Large intestine (tissue), 3 donors: Measurements from ENCODE around the gene MFNG. TPM values are rescaled to one million over a fixed set of nuclear protein-coding genes. Genes with fewer than 3 reads are reported as not detected.

Experiments
- DNase-seq, 2 donors: peaks; one replicate each; pipeline versions ENCODE4 v3.0.0 to v3.0.0-alpha.2; 2013
- H3K27ac ChIP-seq: one replicate; pipeline ENCODE4 v1.5.1; 2013; ENCODE audit warnings: low read length
- H3K27me3 ChIP-seq: 2 replicates; pipeline ENCODE4 v1.6.1; 2013; ENCODE audit warnings: low read length; ENCODE audit not compliant: control insufficient read depth, insufficient read depth
- H3K36me3 ChIP-seq: 2 replicates; pipeline ENCODE4 v1.6.1; 2013; ENCODE audit warnings: low read length; ENCODE audit not compliant: control insufficient read depth, insufficient read depth
- H3K4me1 ChIP-seq: one replicate; pipeline ENCODE4 v1.6.1; 2013; ENCODE audit warnings: low read length; ENCODE audit not compliant: control insufficient read depth, insufficient read depth
- H3K4me3 ChIP-seq: one replicate; pipeline ENCODE4 v1.5.1; 2013; ENCODE audit warnings: low read length
- H3K9me3 ChIP-seq: one replicate; pipeline ENCODE4 v1.6.1; 2013; ENCODE audit warnings: mild to moderate bottlenecking, low read depth, low read length, moderate library complexity; ENCODE audit not compliant: control insufficient read depth
- WGBS: methylation state at CpG from one replicate; pipeline ENCODE4 v1.1.5; 2013; ENCODE audit warnings: low lambda C conversion rate; ENCODE audit not compliant: insufficient coverage; 5-methylcytosine and 5-hydroxymethylcytosine counted together
- polyA plus RNA-seq: library from polyadenylated mRNA; unstranded; fragments of 120-200 nt; gene quantifications from one replicate; pipeline ENCODE4 v1.2.1, GENCODE V29; 2013

Gene MFNG
- polyA plus RNA-seq, 1 donor: 9.1 TPM

- Histone ChIP-seq H3K27me3 (no peaks in the 10 kb centered on the region), H3K36me3 (no peaks in the 10 kb centered on the region), H3K4me1 (no peaks in the 10 kb centered on the region), H3K27ac (no peak overlapping the region), H3K4me3 (no peak overlapping the region), H3K9me3 (no peaks in the 10 kb centered on the region)
- DNase-seq: no peak
- WGBS: 83% methylated on average over 5 of the region's 9 CpGs
Measured at GRCh38 chr22:37445501-37445900, 40.7 kb downstream of the MFNG start.

GRCh38 chr22:37443977-37444376 lies 42.2 kb downstream of the MFNG start:
- H3K36me3 ChIP-seq: no peaks in the 10 kb centered on the region
- H3K4me1 ChIP-seq: no peaks in the 10 kb centered on the region
- H3K4me3 ChIP-seq: no peak overlapping the region
- DNase-seq: no peak
- no peaks in the 10 kb centered on the region for H3K9me3 ChIP-seq
- WGBS: no CpG with 5 or more reads among the region's 7 CpGs
- H3K27me3 ChIP-seq: no peaks in the 10 kb centered on the region
- H3K27ac ChIP-seq: no peak overlapping the region

GRCh38 chr22:37443086-37443485 lies 43.1 kb downstream of the MFNG start:
- DNase-seq: no peak
- WGBS: no CpG with 5 or more reads among the region's 7 CpGs
- Histone ChIP-seq H3K4me3 (no peak overlapping the region), H3K4me1 (no peaks in the 10 kb centered on the region), H3K36me3 (no peaks in the 10 kb centered on the region), H3K9me3 (no peaks in the 10 kb centered on the region), H3K27me3 (no peaks in the 10 kb centered on the region), H3K27ac (no peak overlapping the region)

- Histone ChIP-seq H3K36me3 (no peaks in the 10 kb centered on the region), H3K4me3 (no peak overlapping the region), H3K27ac (no peak overlapping the region), H3K27me3 (no peaks in the 10 kb centered on the region), H3K4me1 (no peaks in the 10 kb centered on the region), H3K9me3 (no peaks in the 10 kb centered on the region)
- DNase-seq: no peak
- no CpG with 5 or more reads among the region's 2 CpGs for WGBS
Measured at GRCh38 chr22:37442537-37442936, 43.6 kb downstream of the MFNG start.

- Histone ChIP-seq H3K27ac (no peak overlapping the region), H3K9me3 (no peaks in the 10 kb centered on the region), H3K27me3 (no peaks in the 10 kb centered on the region), H3K36me3 (no peaks in the 10 kb centered on the region), H3K4me1 (no peaks in the 10 kb centered on the region), H3K4me3 (no peak overlapping the region)
- DNase-seq: no peak
- no CpG with 5 or more reads among the region's 8 CpGs for WGBS
Measured at GRCh38 chr22:37442135-37442534, 44.0 kb downstream of the MFNG start.

DNA sequence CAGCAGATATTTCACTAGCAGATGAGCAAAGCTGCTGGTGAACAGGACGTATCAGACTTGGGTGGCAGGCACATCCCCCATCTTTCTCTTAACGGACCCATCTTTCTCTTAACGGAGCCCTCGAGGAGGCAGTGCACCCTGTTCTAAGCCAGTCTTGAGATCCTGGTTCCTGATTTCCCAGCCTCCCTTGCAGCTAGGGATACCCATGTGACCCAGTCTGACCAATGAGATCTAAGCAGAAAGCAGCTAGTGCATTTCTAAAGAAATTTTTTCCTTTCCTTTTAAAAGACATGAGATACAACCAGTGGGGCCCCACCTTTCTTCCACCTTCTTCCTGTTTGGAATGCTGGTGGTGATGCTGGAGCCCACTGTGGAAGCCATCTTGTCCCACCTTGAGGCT lies 45.3 kb downstream of the MFNG start:
- Histone ChIP-seq H3K36me3 (no peaks in the 10 kb centered on the region), H3K27me3 (no peaks in the 10 kb centered on the region), H3K4me3 (no peak overlapping the region), H3K4me1 (no peaks in the 10 kb centered on the region), H3K27ac (no peak overlapping the region), H3K9me3 (no peaks in the 10 kb centered on the region)
- DNase-seq: no peak
- WGBS: 100% methylated on average over 1 of the region's 4 CpGs

- peaks cover 2% of the 10 kb centered on the region for H3K27me3 ChIP-seq
- no peak for DNase-seq
- H3K27ac ChIP-seq: no peak overlapping the region
- no CpG with 5 or more reads among the region's 5 CpGs for WGBS
- H3K4me3 ChIP-seq: no peak overlapping the region
- H3K36me3 ChIP-seq: no peaks in the 10 kb centered on the region
- no peaks in the 10 kb centered on the region for H3K9me3 ChIP-seq
- H3K4me1 ChIP-seq: no peaks in the 10 kb centered on the region
Measured at GRCh38 chr22:37439347-37439746, 46.8 kb downstream of the MFNG start.

DNA sequence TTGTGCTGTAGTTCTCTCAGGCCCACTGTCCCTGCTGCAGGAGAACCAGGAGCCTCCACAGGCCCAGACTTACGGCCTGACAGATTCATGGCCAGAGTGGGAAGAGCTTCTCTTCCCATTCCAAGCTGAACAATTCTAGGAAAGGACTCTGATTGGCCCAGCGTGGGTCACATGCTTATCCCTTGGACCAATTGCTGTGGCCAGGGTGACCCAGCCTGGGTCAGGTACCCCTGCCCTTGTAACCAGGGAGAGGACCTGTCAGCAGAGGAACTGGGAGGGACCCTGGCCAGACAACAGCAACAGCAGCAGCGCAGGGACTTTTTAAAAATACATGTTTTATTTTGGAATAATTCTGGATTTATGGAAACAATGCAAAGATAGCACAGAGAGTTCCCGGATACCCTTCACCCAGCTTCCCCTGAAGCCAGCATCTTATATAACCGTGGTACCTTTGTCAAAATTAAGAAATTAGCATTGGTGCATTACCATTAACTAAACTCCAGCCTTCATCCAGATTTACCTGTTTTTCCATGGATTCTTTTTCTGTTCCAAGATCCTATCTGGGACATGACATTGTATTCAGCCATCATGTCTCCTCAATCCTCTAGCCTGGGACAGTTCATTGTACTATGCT lies 50.1 kb downstream of the MFNG start:
- no peak for DNase-seq
- Histone ChIP-seq H3K9me3 (peaks cover 3% of the 10 kb centered on the region), H3K4me3 (no peak overlapping the region), H3K4me1 (no peaks in the 10 kb centered on the region), H3K27ac (no peak overlapping the region), H3K27me3 (peaks cover 10% of the 10 kb centered on the region), H3K36me3 (no peaks in the 10 kb centered on the region)
- no CpG with 5 or more reads among the region's 5 CpGs for WGBS

DNA sequence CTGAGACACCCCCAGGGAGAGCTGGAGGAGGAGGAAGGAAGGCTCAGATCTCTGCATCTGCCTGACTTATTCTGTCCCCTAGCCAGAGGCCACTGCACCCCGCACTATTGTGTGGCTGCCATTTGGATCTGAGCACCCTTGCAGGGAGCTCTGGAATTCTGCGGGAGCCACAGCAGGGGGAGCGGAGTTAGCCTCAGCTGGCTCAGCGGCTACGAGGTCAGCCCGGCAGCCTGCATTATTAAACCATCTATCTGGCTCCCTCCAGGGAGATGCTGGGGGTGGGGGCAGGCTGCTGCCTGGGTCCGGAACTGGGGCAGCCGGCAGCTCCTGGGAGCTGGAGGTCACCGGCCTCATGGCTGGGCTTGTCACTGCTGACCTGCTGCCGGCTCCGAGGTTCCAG lies 52.4 kb downstream of the MFNG start:
- Histone ChIP-seq H3K27me3 (peaks cover 14% of the 10 kb centered on the region), H3K27ac (no peak overlapping the region), H3K4me1 (no peaks in the 10 kb centered on the region), H3K36me3 (no peaks in the 10 kb centered on the region), H3K9me3 (peaks cover 3% of the 10 kb centered on the region), H3K4me3 (no peak overlapping the region)
- no peak for DNase-seq
- WGBS: no CpG with 5 or more reads among the region's 11 CpGs

DNA sequence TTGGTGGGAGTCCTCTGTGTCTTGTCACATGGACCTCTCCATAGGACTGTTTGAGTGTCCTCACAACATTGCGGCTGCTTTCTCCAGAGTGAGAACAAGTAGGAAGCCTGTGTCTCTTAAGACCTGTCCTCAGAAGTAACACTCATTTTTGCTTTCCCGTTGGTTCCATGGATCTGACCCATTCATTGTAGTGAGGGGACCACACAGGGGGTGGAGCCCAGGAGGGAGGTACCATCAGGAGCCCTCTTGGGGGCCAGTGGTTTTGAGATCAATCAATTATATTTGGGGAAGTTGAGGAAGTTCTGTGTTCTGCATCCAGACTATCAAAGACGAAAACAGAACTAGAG lies 53.5 kb downstream of the MFNG start:
- no CpG with 5 or more reads among the region's 3 CpGs for WGBS
- Histone ChIP-seq H3K27me3 (peaks cover 25% of the 10 kb centered on the region), H3K36me3 (no peaks in the 10 kb centered on the region), H3K4me1 (no peaks in the 10 kb centered on the region), H3K27ac (no peak overlapping the region), H3K9me3 (peaks cover 3% of the 10 kb centered on the region), H3K4me3 (no peak overlapping the region)
- DNase-seq: no peak
